ENCODE results near the gene EPSTI1. TPM values are rescaled to one million over a fixed set of nuclear protein-coding genes. Genes with fewer than 3 reads are reported as not detected.

The EPSTI1 gene
- total and polyA plus RNA-seq, 2 experiments from 2014 or later: 1.5 to 2.5 TPM

DNA sequence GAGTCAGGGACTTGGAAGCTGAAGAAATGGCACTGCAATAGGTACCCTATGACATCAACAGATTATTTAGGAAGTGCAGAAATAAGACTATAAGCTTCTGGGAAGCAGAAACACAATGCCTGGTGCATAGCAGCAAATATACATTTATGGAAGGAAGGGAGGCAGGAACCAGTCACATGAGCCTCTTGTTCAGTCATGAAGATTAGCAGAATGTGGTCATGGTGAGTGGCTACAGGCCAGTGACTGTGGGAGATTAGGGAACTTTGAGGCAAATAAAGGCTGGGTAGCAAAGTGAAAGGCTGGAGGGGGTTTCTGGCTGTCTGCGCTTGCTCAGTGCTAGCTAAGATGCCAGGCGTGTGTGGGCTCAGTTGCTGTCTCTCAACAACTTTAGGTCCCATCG is 96.3 kb downstream of the EPSTI1 start:
- H3K9me3 ChIP-seq (ENCODE audit: low read depth): no peaks in the 10 kb centered on the region
- H3K36me3 ChIP-seq (ENCODE audit: low read depth): no peaks in the 10 kb centered on the region
- no peaks in the 10 kb centered on the region for H3K9me2 ChIP-seq (ENCODE audit: insufficient read depth)
- H3K4me3 ChIP-seq: no peak overlapping the region
- H4K20me1 ChIP-seq (ENCODE audit: insufficient read depth): no peaks in the 10 kb centered on the region
- H3K27me3 ChIP-seq (replicated peaks; ENCODE audit: insufficient read depth): no peaks in the 10 kb centered on the region
- H3K4me1 ChIP-seq (ENCODE audit: insufficient read depth): peaks cover 22% of the 10 kb centered on the region
- H3K4me2 ChIP-seq (ENCODE audit: unreplicated experiment): no peak overlapping the region
- 100% methylated on average over 2 to 3 of the region's 3 CpGs for WGBS, 2 experiments (ENCODE audit: low coverage in 1 of 2, low lambda C conversion rate in 2 of 2, missing lambda C conversion rate in 2 of 2)
- H2AFZ ChIP-seq: no peak overlapping the region
- TF ChIP-seq EZH2phosphoT487 (IDR thresholded peaks at IDR 0.05; ENCODE audit: insufficient read depth, low read depth) (no peak), EZH2 (IDR thresholded peaks at IDR 0.05; ENCODE audit: insufficient read depth, poor library complexity, severe bottlenecking) (no peak)
- H3K27ac ChIP-seq: no peak overlapping the region
- peaks cover 19% of the 10 kb centered on the region; the same call in 1 of the 2 replicates for H3F3A ChIP-seq (ENCODE audit: insufficient read depth)
- in situ Hi-C loops (cut with MboI): no loop called here
- DNase-seq: no peak
- H3K9ac ChIP-seq: no peak overlapping the region
- H3K79me2 ChIP-seq (ENCODE audit: insufficient read depth): no peaks in the 10 kb centered on the region

DNA sequence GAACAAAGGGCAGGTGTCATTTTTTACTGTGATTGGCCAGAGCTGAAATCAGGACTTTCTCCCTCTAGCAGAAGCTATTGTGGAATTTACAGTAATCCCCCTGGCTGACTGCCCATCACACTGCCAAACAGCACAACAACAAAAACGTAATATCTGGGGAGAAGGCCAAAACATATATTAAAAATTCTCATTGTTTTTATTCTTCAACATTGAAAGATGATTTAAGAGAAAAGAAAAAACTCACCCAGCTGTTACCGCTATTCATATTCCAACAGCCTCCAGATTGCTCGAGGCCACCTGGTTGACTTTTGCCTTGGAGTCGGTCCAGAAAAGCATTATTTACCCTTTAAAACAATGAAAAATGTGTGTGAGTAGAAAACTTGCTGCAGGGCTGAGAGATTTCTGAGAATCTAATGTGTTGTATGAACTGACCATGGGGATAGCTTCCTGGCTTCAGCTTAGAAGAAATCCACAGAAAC is 97.2 kb downstream of the EPSTI1 start:
- no peak for TF ChIP-seq EZH2 (IDR thresholded peaks at IDR 0.05; ENCODE audit: insufficient read depth, poor library complexity, severe bottlenecking)
- no peaks in the 10 kb centered on the region for H3K9me2 ChIP-seq (ENCODE audit: insufficient read depth)
- WGBS, 2 experiments (ENCODE audit: low coverage in 1 of 2, low lambda C conversion rate in 2 of 2, missing lambda C conversion rate in 2 of 2): 10 to 12% methylated on average over 4 of the region's 4 CpGs
- in situ Hi-C loops (cut with MboI): no loop called here
- H3K27me3 ChIP-seq (replicated peaks; ENCODE audit: insufficient read depth): no peaks in the 10 kb centered on the region
- no peak overlapping the region for H3K27ac ChIP-seq
- H3K36me3 ChIP-seq (ENCODE audit: low read depth): no peaks in the 10 kb centered on the region
- peaks cover 19% of the 10 kb centered on the region; the same call in 1 of the 2 replicates for H3F3A ChIP-seq (ENCODE audit: insufficient read depth)
- H3K4me1 ChIP-seq (ENCODE audit: insufficient read depth): peaks cover 22% of the 10 kb centered on the region
- H3K4me3 ChIP-seq: no peak overlapping the region
- H3K9me3 ChIP-seq (ENCODE audit: low read depth): no peaks in the 10 kb centered on the region
- H3K9ac ChIP-seq: no peak overlapping the region
- H3K79me2 ChIP-seq (ENCODE audit: insufficient read depth): no peaks in the 10 kb centered on the region
- H4K20me1 ChIP-seq (ENCODE audit: insufficient read depth): no peaks in the 10 kb centered on the region
- peak; percentile 49 for DNase-seq
- H3K4me2 ChIP-seq (ENCODE audit: unreplicated experiment): no peak overlapping the region
- no peak overlapping the region for H2AFZ ChIP-seq

DNA sequence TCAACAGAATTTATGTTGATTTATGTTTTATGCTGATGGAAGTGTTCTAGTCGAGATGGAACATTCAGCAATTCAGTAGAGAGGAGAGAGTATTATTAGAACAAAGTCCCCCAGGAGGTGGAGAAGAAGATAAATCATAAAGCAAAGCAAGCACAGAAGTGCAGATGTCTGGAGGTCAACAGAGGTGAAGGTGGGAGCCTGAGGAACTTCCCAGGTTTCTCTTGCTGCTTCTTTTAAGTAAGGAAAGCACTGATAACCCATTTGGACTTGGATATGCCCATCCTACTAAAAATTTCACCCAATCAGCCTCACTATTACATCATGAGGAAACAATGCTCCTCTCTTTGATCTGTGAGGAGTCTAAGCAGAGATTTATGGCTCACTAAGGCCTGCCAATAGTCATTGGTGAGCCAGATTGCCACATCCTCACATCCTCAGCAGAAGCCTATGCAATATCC is 98.8 kb downstream of the EPSTI1 start:
- H3F3A ChIP-seq (ENCODE audit: insufficient read depth): peaks cover 19% of the 10 kb centered on the region; the same call in 1 of the 2 replicates
- H3K9me3 ChIP-seq (ENCODE audit: low read depth): no peaks in the 10 kb centered on the region
- H3K4me3 ChIP-seq: no peak overlapping the region
- no peaks in the 10 kb centered on the region for H3K27me3 ChIP-seq (replicated peaks; ENCODE audit: insufficient read depth)
- H3K79me2 ChIP-seq (ENCODE audit: insufficient read depth): no peaks in the 10 kb centered on the region
- peak overlapping the region; percentile 28 for H3K4me2 ChIP-seq (ENCODE audit: unreplicated experiment)
- H3K36me3 ChIP-seq (ENCODE audit: low read depth): no peaks in the 10 kb centered on the region
- H3K9me2 ChIP-seq (ENCODE audit: insufficient read depth): no peaks in the 10 kb centered on the region
- TF ChIP-seq EZH2 (IDR thresholded peaks at IDR 0.05; ENCODE audit: insufficient read depth, poor library complexity, severe bottlenecking) (no peak), EZH2phosphoT487 (IDR thresholded peaks at IDR 0.05; ENCODE audit: insufficient read depth, low read depth) (no peak)
- peaks cover 22% of the 10 kb centered on the region for H3K4me1 ChIP-seq (ENCODE audit: insufficient read depth)
- H2AFZ ChIP-seq: no peak overlapping the region
- no peaks in the 10 kb centered on the region for H4K20me1 ChIP-seq (ENCODE audit: insufficient read depth)
- WGBS, 2 experiments (ENCODE audit: low coverage in 1 of 2, low lambda C conversion rate in 2 of 2, missing lambda C conversion rate in 2 of 2): 31 to 37% methylated on average over 1 of the region's 1 CpG
- peak; percentile 62 for DNase-seq
- H3K9ac ChIP-seq: no peak overlapping the region
- H3K27ac ChIP-seq: peak overlapping the region; percentile 48
- in situ Hi-C loops (cut with MboI): no loop called here

DNA sequence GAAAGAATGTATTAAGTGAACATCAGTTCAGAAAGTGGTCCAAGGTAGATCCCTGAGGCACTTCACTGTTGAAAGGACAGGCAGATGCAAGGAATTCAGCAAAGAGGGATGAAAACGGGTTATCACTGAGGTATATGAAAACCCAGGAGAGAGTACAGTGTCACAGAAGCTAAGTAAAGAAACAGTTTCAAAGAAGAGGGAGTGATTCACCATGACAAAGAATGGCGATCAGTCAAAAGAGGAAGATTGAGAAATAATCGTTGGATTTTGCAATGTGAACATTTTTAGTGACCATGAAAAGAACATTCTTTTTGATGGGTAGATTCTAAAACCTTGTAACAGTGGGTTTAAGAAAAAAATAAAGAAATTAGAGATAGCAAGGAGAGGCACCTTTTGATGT is 99.3 kb downstream of the EPSTI1 start:
- H3K79me2 ChIP-seq (ENCODE audit: insufficient read depth): no peaks in the 10 kb centered on the region
- peak overlapping the region; percentile 48 for H3K27ac ChIP-seq
- H3K27me3 ChIP-seq (replicated peaks; ENCODE audit: insufficient read depth): no peaks in the 10 kb centered on the region
- H3K36me3 ChIP-seq (ENCODE audit: low read depth): no peaks in the 10 kb centered on the region
- no peaks in the 10 kb centered on the region for H3K9me2 ChIP-seq (ENCODE audit: insufficient read depth)
- peaks cover 19% of the 10 kb centered on the region; the same call in 1 of the 2 replicates for H3F3A ChIP-seq (ENCODE audit: insufficient read depth)
- H2AFZ ChIP-seq: no peak overlapping the region
- no peak overlapping the region for H3K4me3 ChIP-seq
- DNase-seq: peak; percentile 76
- no peak for TF ChIP-seq EZH2phosphoT487 (IDR thresholded peaks at IDR 0.05; ENCODE audit: insufficient read depth, low read depth)
- no peak for TF ChIP-seq EZH2 (IDR thresholded peaks at IDR 0.05; ENCODE audit: insufficient read depth, poor library complexity, severe bottlenecking)
- in situ Hi-C loops (cut with MboI): no loop called here
- peak overlapping the region; percentile 28 for H3K4me2 ChIP-seq (ENCODE audit: unreplicated experiment)
- no peak overlapping the region for H3K9ac ChIP-seq
- peaks cover 22% of the 10 kb centered on the region for H3K4me1 ChIP-seq (ENCODE audit: insufficient read depth)
- no peaks in the 10 kb centered on the region for H3K9me3 ChIP-seq (ENCODE audit: low read depth)
- WGBS, 2 experiments (ENCODE audit: low coverage in 1 of 2, low lambda C conversion rate in 2 of 2, missing lambda C conversion rate in 2 of 2): 3 to 11% methylated on average over 3 of the region's 3 CpGs
- H4K20me1 ChIP-seq (ENCODE audit: insufficient read depth): no peaks in the 10 kb centered on the region

All from GM23248 (cell line).